Muscle layer of colon (tissue), 2 donors: ENCODE results near the gene FSCN2.

Experiments used
- H3K27ac ChIP-seq: one replicate; pipeline ENCODE4 v1.7.0; 2013; ENCODE audit warnings: low read depth, mild to moderate bottlenecking, low read length, moderate library complexity
- H3K27me3 ChIP-seq, 2 donors: one replicate each; pipeline ENCODE4 v1.7.0; 2013; ENCODE audit warnings: low read length in 2 of 2, mild to moderate bottlenecking in 2 of 2; ENCODE audit not compliant: insufficient read depth in 2 of 2, control insufficient read depth in 1 of 2
- H3K36me3 ChIP-seq: one replicate; pipeline ENCODE4 v1.7.0; 2013; ENCODE audit warnings: mild to moderate bottlenecking, low read length; ENCODE audit not compliant: insufficient read depth
- H3K4me1 ChIP-seq: one replicate; pipeline ENCODE4 v1.7.0; 2013; ENCODE audit warnings: mild to moderate bottlenecking, low read length; ENCODE audit not compliant: insufficient read depth
- H3K4me3 ChIP-seq, 2 donors: one replicate each; pipeline ENCODE4 v1.7.0; 2013; ENCODE audit warnings: low read length in 2 of 2, low read depth in 1 of 2, mild to moderate bottlenecking in 1 of 2, moderate library complexity in 1 of 2
- H3K9ac ChIP-seq: one replicate; pipeline ENCODE4 v1.7.0; 2013; ENCODE audit warnings: low read length
- H3K9me3 ChIP-seq: one replicate; pipeline ENCODE4 v1.7.0; 2013; ENCODE audit warnings: mild to moderate bottlenecking, low read length
- donor health status: abdominal sarcoma.
- donor health status: Adenocarcinoma of cecum.

The FSCN2 gene

DNA sequence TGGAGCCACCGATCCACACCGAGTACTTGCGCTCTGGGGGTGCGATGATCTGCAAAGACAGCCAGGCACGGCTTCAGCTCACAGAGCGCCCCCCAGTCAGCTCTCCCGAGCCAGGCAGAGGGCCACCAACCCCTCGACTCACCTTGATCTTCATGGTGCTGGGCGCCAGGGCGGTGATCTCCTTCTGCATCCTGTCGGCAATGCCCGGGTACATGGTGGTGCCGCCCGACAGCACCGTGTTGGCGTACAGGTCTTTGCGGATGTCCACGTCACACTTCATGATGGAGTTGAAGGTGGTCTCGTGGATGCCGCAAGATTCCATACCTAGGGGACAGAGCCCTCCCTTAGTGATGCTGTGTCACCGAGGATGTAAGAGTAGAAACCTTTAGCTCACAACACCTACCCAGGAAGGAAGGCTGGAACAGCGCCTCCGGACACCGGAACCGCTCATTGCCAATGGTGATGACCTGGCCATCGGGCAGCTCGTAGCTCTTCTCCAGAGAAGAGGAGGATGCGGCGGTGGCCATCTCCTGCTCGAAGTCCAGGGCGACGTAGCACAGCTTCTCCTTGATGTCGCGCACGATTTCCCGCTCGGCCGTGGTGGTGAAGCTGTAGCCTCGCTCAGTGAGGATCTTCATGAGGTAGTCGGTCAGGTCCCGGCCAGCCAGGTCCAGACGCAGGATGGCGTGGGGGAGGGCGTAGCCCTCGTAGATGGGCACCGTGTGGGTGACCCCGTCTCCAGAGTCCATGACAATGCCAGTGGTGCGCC lies 17.2 kb upstream of the FSCN2 start:
- Histone ChIP-seq H3K9ac (peak overlapping the region; percentile 85), H3K27me3 (no peaks in the 10 kb centered on the region), H3K9me3 (no peaks in the 10 kb centered on the region), H3K36me3 (peaks cover 38% of the 10 kb centered on the region), H3K4me3 (peak overlapping the region; percentile 77 to 78), H3K4me1 (peaks cover 10% of the 10 kb centered on the region), H3K27ac (peak overlapping the region; percentile 90)

DNA sequence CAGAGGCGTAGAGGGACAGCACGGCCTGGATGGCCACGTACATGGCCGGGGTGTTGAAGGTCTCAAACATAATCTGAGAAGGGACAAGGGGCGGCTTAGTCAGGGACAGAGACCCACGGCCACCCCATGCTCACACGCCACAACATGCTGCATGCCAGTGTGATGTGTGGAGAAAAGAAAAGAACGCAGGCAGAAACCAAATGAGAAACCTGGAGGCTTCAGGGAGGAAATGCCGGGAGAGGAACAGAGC lies 16.7 kb upstream of the FSCN2 start:
- H3K9me3 ChIP-seq: no peaks in the 10 kb centered on the region
- H3K4me3 ChIP-seq: peak overlapping the region; percentile 77 to 78
- H3K36me3 ChIP-seq: peaks cover 38% of the 10 kb centered on the region
- H3K27ac ChIP-seq: peak overlapping the region; percentile 90
- H3K27me3 ChIP-seq: no peaks in the 10 kb centered on the region
- peaks cover 14% of the 10 kb centered on the region for H3K4me1 ChIP-seq
- peak overlapping the region; percentile 85 for H3K9ac ChIP-seq

DNA sequence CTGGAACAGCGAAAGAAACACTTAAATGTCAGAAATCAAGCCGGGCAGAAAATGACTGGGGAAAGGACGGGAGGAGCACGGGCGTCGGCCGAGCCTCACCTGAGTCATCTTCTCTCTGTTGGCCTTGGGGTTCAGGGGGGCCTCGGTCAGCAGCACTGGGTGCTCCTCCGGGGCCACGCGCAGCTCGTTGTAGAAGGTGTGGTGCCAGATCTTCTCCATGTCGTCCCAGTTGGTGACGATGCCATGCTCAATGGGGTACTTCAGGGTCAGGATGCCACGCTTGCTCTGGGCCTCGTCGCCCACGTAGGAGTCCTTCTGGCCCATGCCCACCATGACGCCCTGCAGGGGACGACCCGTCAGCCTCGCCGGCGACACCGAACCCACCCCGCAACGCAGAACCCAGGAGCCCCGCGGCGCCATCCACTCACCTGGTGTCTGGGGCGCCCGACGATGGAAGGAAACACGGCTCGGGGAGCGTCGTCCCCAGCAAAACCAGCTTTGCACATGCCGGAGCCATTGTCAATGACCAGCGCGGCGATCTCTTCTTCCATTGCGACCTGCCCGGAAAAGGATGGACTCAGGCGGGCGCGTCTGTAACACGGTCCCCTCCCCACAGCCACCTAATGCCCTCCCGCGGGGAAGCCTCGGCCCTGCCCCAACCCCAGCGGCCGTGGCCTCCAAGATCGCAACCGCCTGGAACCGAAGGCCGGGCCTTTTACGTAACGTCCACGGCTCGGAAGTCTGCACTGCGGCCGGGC lies 16.2 kb upstream of the FSCN2 start:
- Histone ChIP-seq H3K27ac (peak overlapping the region; percentile 90), H3K9me3 (no peaks in the 10 kb centered on the region), H3K36me3 (peaks cover 38% of the 10 kb centered on the region), H3K4me3 (peak overlapping the region; percentile 77 to 78), H3K9ac (peak overlapping the region; percentile 85), H3K4me1 (peaks cover 19% of the 10 kb centered on the region), H3K27me3 (no peaks in the 10 kb centered on the region)

DNA sequence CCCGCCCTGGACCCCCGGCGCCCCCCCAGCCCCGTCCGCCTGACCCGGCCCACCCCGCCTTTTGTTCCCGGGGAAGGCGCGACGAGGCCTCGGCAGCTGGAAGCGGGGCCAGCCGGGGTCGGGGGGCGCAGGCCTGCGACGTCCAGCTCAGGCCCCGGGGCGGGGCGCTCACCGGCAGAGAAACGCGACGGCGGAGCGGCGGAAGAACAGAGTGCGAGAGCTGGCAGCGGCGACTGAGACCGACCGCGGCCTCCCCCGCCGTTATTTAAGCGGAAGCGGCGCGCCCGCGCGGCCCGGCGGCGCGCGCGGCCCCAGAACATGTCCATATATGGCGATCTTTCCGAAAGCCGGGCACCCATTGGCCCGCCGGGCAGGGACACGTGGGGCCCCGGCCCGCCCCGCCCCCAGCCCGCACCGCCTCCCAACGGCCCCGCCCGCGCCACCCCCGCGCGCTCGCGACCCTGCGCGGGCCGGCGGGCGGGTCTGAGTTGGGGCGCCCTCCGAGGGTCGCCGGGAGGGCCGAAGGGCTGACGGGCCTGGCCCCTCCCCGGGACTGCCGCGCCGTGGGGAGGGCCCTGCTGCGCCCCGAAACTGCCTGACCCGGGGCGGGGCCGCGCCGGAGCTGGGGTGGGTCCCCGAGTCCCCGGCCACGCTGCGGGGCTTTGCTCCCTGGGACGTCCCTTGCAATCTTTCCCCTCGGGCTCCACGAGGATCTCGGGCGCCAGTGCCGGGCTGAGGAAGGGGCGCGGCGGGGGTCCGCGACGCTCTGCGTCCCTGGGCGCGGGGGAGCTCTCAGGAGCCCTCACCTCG lies 15.4 kb upstream of the FSCN2 start, which contains the start of gene ACTG1:
Gene ACTG1, minus strand, starts transcription at position 238 of the 810 bp plus-strand sequence. CDS start 445 bp downstream, outside the sequence.
- Histone ChIP-seq H3K27ac (peak within 1 kb of the TSS; percentile 98), H3K9ac (peak within 1 kb of the TSS; percentile 92), H3K27me3 (no peaks in the 10 kb centered on the region), H3K4me1 (peaks cover 26% of the 10 kb centered on the region), H3K4me3 (peak within 1 kb of the TSS; percentile 77 to 99), H3K9me3 (no peaks in the 10 kb centered on the region), H3K36me3 (peaks cover 38% of the 10 kb centered on the region)

DNA sequence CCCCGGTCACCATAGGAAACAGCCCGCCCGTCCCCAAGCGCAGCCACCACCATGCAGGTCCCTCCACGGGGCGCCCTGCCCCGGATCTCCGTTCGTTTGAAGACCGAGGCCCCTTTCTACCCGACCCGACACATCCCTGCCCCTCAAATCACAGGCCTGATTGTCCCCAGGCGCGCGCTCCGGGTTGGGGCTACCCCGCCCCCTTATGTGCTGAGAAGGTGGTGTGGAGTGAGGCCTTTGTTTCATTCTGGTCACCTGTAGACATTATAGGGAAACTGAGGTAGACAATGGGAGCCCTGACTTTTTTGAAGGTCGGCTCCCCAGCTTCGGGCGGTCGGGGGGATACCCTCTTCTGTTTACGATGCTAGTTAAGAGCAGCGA lies 14.8 kb upstream of the FSCN2 start:
- H3K36me3 ChIP-seq: peaks cover 38% of the 10 kb centered on the region
- H3K9ac ChIP-seq: peak overlapping the region; percentile 92
- peak overlapping the region; percentile 98 for H3K27ac ChIP-seq
- H3K27me3 ChIP-seq: no peaks in the 10 kb centered on the region
- H3K4me1 ChIP-seq: peaks cover 31% of the 10 kb centered on the region
- H3K4me3 ChIP-seq: peak overlapping the region; percentile 77 to 99
- no peaks in the 10 kb centered on the region for H3K9me3 ChIP-seq

DNA sequence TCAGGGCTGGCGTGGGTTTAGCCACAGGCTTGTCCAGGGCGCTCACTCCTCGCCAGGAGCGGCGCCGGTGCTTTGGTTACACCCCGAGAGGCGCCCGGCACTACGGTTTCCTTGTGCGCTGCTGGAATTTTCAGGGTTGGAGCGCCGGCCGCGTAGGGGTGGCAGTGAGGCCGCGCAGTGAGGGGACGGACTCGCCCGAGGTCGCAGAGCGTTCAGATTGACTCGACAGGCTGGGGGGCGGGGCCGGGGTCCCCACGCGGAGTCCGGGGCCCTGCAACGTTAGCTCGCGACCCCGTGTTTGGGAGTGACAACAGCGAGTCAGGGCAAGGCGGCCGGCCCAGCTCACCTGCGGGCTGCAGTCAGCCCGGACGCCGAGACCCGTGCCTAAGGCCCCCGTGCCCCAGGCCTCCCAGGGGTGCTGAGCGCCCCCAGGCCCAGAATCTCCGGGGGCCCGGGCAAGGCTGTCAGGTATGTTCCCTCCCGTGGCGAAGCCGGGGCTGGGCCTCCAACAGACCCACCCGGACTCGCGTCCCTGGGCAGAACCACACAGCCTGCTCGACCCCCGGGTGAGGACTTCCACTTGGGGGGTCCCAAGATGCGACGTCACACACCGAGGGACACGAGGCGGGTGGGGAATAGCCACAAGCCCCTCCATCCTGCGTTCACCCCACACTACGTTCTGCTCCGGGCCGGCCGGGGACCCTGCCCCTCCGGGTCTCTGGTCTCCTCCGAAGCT lies 14.3 kb upstream of the FSCN2 start:
- H3K9me3 ChIP-seq: no peaks in the 10 kb centered on the region
- H3K36me3 ChIP-seq: peaks cover 33% of the 10 kb centered on the region
- no peaks in the 10 kb centered on the region for H3K27me3 ChIP-seq
- peak overlapping the region; percentile 92 for H3K9ac ChIP-seq
- H3K4me1 ChIP-seq: peaks cover 28% of the 10 kb centered on the region
- peak overlapping the region; percentile 77 to 99 for H3K4me3 ChIP-seq
- peak overlapping the region; percentile 98 for H3K27ac ChIP-seq

DNA sequence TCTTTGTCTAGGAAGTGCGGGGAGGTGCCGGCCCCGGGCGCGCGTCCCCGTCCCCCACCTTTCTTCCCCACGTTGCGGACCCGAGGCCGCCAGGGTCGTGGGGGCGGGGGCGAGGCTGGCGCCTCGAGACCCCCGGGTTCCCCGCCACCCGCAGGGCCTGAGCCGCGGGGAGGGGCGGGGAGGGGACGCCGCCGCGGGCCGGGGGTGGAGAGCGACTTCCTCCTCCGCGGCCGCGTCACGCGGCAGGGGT lies 13.8 kb upstream of the FSCN2 start:
- Histone ChIP-seq H3K9me3 (no peaks in the 10 kb centered on the region), H3K27me3 (no peaks in the 10 kb centered on the region), H3K27ac (peak overlapping the region; percentile 98), H3K4me3 (peak overlapping the region; percentile 77 to 99), H3K4me1 (peaks cover 23% of the 10 kb centered on the region), H3K36me3 (peaks cover 28% of the 10 kb centered on the region), H3K9ac (peak overlapping the region; percentile 92)

DNA sequence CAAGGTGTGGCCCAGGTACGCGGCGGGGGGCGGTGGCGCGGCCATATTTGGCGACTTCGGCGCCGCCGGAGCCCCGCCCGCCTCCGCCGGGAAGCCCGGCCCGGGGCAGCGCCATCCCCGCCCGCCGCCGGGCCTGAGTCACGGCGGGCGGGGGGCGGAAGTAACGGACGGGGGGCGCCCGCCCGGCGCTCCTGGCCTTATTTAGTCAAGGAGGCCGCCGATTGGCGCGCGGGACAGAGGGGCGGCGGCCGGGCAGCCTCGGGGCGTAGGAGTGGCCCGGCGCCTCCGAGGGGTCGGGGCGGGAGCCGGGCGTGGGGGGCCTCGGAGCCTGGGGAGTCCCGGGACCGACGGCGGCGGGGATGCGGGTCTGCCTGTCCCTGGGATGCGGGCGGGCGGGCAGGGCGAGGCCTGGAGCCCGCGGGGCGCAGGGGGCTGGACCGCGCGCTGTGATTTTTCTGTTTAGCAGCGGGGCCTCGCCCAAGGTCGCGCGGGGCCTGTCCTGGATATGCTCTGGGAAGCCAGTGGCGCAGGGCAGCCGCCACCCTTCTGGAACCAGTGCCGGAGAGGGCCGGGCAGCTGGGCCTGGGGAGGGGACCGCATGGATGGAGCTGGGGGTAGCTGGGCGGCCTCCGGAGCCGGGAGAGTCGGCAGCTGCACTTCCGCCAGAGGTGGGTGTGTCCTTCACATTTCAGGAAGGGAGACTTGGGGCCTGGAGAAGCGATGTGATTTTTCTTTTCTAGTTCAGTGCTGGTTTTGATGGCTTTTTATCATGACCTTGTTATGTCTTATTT lies 13.2 kb upstream of the FSCN2 start:
- H3K36me3 ChIP-seq: peaks cover 23% of the 10 kb centered on the region
- peaks cover 28% of the 10 kb centered on the region for H3K4me1 ChIP-seq
- H3K27me3 ChIP-seq: no peaks in the 10 kb centered on the region
- peak overlapping the region; percentile 98 for H3K27ac ChIP-seq
- H3K9ac ChIP-seq: peak overlapping the region; percentile 92
- peak overlapping the region; percentile 91 to 99 for H3K4me3 ChIP-seq
- no peaks in the 10 kb centered on the region for H3K9me3 ChIP-seq

DNA sequence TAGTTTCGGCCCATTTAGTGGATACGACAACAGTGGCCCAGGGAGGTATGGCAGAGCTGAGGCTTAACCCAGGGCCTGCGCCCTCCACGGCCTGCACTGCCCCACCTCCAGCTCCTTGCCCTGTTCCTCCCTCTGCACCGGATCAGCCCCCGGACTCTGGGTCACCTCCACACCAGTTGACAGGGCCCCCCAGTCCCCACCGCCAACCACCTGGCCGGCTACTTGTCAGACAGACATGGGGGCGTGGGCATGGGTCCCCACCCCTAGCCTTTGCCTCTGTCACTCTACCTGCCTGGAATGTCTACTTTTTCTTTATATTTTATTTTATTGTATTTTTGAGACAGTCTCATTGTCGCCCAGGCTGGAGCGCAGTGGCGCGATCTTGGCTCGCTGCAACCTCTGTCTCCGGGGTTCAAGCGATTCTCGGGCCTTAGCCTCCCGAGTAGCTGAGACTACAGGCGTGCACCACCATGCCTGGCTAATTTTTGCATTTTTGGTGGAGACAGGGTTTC lies 12.6 kb upstream of the FSCN2 start:
- peak overlapping the region; percentile 91 to 99 for H3K4me3 ChIP-seq
- peaks cover 29% of the 10 kb centered on the region for H3K4me1 ChIP-seq
- H3K27me3 ChIP-seq: no peaks in the 10 kb centered on the region
- H3K27ac ChIP-seq: peak overlapping the region; percentile 98
- no peaks in the 10 kb centered on the region for H3K9me3 ChIP-seq
- H3K36me3 ChIP-seq: peaks cover 16% of the 10 kb centered on the region
- peak overlapping the region; percentile 61 for H3K9ac ChIP-seq

DNA sequence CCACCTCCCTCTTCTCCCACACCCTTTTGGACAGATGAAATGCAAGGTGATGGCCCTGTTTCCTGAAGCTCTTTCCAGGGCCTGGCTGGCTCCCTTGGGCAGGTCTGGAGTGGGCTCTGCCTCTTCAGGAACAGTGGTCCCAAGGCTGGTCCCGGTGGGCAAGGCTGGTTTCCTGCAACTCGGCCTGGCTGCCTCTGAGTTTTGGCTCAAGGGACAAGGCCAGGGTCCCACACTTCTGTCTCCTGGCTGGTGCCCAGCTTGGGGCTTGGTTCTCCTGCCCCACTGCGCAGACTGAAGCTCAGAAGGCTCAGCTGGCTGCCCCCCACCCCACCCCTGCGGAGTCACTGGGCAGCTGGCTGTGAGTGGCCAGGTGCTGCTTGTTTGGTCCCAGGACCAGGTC lies 11.7 kb upstream of the FSCN2 start:
- Histone ChIP-seq H3K4me3 (peak overlapping the region; percentile 91 to 99), H3K4me1 (peaks cover 29% of the 10 kb centered on the region), H3K27ac (peak overlapping the region; percentile 98)

More for the DNA sequence above, 11.7 kb upstream of the FSCN2 start:
- Histone ChIP-seq H3K27me3 (no peaks in the 10 kb centered on the region), H3K36me3 (peaks cover 8% of the 10 kb centered on the region), H3K9ac (peak overlapping the region; percentile 46), H3K9me3 (no peaks in the 10 kb centered on the region)
